Left renal pelvis (tissue), 4 donors: ENCODE data around the gene HJV. TPM values are rescaled to one million over a fixed set of nuclear protein-coding genes. Genes with fewer than 3 reads are reported as not detected.

Experiments
- DNase-seq, 4 donors: peaks; one replicate each; pipeline ENCODE4 v3.0.0-alpha.2; 2013; ENCODE audit warnings: low read depth in 4 of 4, low spot score in 3 of 4
- polyA plus RNA-seq, 4 donors: library from polyadenylated mRNA; unstranded; fragments of 120-200 nt; gene quantifications; one replicate each; pipeline ENCODE4 v1.2.1, GENCODE V29; 2013; ENCODE audit not compliant: insufficient read length in 4 of 4

Gene HJV
- polyA plus RNA-seq, 4 donors = 0.08 to 0.45 (median 0.19) TPM

DNA sequence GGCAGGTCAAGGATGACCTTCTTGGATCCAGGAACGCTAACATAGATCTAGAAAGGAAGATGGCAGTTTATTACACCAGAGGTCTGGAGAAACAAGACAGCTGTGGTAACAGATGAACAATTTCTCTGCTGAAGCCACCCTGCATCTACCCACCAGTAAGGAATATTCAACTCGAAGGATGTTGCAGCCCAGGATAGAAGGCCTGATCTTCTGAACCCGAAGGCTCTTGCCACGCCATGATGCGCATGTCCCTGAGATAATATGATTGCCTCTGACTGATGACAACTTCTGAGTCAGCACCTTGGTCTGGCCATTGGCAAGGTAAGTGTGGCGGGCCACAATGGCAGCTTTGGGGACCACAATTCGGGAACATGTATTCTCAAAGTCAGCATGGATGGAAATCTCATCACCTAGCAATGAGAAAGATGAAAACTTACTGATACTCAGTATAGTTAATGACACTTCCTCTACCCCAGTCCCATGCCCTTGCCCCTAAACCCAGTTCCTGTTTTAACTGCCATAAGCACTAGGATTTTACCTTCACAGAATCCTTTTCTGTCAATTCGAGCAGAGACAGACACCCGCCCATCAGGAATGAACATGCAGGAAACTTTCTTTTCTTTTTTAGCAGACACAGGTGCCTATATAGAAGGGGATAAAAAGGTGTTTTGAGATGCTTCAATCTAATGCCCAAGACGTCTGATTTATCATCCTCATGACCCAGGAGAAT, 27.0 kb downstream of the HJV start:
- DNase-seq = no peak

GRCh38 chr1:145993618-145994390, 27.7 kb downstream of the HJV start:
- no peak for DNase-seq

- no peak for DNase-seq
Measured at GRCh38 chr1:145992958-145993617, 28.4 kb downstream of the HJV start.

GRCh38 chr1:145992502-145992936, 29.0 kb downstream of the HJV start:
- DNase-seq = no peak

DNA sequence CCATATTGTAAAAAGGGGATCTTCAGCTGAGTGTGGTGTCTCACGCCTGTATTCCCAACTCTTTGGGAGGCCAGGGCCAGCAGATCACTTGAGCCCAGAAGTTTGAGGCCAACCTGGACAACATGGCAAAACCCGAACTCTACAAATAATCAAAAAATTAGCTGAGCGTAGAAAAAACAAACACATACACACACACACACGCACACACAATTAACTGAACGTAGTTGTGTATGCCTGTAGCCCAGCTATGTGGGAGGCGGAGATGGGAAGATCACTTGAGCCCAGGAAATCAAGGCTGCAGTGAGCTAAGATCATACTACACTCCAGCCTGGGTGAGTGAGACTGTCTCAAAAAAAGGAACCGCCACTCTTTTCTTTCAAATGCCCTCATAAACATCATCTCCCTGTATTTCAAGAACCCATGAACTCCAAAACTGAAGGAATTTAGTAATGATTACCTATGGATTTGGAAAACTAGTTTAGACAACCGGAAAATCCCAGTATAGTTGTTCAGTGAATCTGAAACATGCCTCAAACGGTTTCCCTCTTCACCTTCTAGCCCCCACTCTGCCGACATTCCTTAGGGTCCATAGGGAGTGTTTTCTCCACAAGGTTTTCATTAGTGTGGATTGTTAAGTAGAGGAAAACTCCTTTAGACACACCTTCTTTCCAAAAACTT, 29.7 kb downstream of the HJV start:
- DNase-seq = no peak

GRCh38 chr1:145990249-145990855, 31.2 kb downstream of the HJV start:
- no peak for DNase-seq

DNA sequence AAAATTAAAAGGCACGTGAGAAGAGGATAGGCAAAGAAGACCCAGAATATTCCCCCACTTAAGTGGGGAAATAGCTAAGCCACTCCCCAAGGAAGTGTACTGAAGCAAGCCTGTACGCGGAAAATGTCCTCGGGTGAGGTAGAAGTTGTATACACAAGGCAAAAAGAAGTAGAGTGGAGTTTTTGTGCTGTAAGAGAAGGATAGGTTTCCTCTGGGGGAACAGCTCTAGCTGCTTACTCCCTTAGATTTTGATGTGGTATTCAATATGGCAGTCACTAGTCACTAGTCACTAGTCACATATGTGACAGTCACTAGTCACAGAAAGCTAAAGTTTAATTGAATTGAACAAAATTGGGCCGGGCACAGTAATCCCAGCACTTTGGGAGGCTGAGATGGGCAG, 32.8 kb downstream of the HJV start:
- no peak for DNase-seq

DNA sequence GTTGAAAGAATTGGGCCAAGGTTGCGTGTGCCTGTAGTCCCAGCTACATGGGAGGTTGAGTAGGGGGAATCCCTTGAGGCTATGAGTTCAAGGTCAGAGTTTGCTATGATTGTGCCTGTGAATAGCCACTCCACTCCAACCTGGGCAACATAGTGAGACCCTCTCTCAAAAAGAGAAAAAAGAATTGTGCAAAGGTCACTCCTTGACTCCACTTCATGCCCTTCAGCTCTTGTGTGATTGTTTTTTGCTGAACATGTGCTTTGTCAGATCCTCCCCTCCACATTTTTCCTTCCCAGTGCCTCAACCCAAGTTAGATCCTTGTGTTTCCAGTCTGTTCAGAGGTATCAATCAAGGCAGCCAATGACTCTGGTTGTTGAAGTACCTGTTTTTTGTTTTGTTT, 33.6 kb downstream of the HJV start:
- no peak for DNase-seq

DNA sequence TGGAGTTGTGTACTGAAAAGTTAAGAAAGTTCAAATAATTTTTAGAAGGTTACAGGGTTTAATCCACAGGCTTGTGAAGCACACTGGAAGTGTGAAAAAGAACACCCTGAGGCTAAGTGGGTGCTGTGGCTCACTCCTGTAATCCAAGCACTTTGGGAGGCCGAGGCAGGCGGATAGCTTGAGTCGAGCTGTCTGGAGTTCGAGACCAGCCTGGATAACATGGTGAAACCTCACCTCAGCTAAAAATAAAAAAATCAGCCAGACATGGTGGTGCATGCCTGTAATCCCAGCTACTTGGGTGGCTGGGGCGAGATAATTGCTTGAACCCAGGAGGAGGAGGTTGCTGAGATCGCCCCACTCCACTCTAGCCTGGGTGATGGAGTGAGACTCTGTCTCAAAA, 35.0 kb downstream of the HJV start:
- DNase-seq = no peak

GRCh38 chr1:145985502-145986439, 35.8 kb downstream of the HJV start:
- DNase-seq = no peak

- no peak for DNase-seq
Measured at GRCh38 chr1:145985129-145985501, 36.4 kb downstream of the HJV start.

DNA sequence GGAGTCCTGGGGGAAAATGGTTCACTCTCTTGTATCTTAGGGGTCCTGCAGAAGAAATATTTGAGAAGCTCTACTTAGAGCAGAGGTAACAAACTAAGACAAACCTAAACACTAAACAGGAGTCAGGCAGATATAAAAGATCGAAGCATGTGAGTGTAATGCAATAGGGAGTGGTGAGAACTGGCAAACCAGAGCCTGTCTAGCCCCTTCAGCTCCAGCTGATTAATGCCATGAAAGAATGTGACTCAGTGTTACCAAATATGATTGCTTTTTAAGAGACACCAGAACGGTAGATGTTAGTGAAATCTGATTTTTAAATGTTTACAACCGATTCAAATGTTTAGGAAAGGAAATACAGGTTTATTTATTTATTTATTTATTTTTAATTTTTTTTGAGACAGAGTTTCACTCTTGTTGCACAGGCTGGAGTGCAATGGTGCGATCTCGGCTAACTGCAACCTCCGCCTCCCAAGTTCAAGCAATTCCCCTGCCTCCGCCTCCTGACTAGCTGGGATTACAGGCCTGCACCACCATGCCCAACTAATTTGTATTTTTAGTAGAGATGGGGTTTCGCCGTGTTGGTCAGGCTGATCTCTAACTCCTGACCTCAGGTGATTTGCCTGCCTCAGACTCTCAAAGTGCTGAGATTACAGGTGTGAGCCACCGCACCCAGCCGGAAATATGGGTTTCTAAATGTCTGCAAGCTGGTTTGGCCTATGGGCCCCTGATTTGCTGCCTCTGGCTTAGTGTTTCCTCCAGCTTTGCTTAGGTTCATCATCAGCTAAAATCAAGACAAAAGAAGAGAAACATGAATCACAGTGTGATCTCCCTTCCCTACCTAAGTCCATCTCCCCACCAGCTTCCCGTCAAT, 37.3 kb downstream of the HJV start:
- DNase-seq = no peak

DNA sequence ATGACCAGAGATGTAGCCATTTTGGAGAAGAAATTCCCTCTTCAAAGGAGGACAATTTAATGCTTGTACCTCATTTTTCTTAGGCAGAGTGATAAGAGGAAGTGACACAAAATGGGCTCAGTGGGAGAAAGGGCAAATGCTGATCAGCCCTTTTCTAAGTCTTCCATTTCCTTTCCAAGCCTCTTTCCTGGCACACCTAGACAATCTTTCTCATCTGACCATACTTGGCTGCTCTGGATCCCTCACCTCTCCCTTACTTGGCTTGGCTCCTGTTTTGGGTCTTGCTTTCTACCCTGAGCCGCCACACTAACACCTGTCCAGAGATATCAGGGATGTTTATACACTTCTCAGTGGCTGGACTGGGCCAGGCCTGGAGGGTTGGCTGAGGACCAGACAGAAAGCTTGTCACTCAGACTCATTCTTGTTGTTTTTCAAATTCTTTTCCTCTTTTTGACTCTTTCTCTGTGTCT, 38.3 kb downstream of the HJV start:
- DNase-seq = no peak

DNA sequence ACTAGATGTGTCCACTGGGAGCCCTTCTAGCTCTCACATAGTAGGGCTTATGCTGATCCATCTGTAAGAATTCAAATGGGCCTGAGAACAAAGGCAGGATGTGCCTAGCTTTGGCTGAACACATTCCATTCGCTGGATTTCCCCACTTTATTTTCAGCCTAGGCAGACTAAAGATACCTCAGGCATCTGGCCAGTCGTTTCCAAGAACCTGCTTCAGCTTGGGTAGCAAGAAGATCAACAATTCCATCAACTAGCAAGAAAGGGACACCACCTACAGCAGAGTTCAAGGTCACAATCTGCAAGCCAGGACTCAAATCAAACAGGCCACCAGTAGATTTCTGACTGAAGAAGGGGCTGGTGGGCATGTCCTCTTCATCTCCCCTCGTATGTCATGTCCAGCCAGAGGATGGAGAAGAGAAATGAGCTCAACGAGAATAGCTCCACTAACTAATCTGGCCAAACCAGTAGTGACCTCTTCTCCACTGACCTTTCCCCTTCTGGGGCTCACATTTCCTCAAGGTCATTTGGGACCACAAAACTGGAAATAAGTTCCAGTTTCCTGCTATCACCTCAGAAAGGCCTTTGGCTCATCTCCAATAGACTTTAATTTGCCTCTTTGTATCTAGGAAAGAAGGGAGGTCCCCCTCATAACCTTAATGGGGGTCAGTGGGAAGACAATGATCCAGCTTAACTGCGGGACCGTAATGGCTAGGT, 39.4 kb downstream of the HJV start:
- no peak for DNase-seq

- DNase-seq = no peak
Measured at GRCh38 chr1:145980457-145980994, 41.0 kb downstream of the HJV start.

- DNase-seq = no peak
Measured at GRCh38 chr1:145979746-145980456, 41.6 kb downstream of the HJV start.
